Endothelial cell of umbilical vein (primary cell): ENCODE measurements around the gene RTN1. TPM values are rescaled to one million over a fixed set of nuclear protein-coding genes. Genes with fewer than 3 reads are reported as not detected.

Source experiments
- BruUV-seq: library from RNA; stranded (reverse); fragments of 400-500 nt; replicated peaks from 2 replicates; lab custom pipeline; 2021; lab: Mats Ljungman, UMichigan
- CTCF ChIA-PET: fragments of 300-600, 350-600 bp; sonication (Branson Sonifier 250); formaldehyde crosslinking; loops from one replicate; lab custom pipeline; 2021; ENCODE audit warnings: antibody characterized with exemption, inconsistent platforms; lab: Charles Lee
- POLR2A ChIA-PET: fragments of 300-600, 350-600 bp; sonication (Branson Sonifier 250); formaldehyde crosslinking; loops from one replicate; lab custom pipeline; 2021; ENCODE audit warnings: antibody characterized with exemption, inconsistent platforms; lab: Charles Lee
- DNase-seq: peaks from one replicate; pipeline ENCODE4 v3.0.0-alpha.2; 2011; ENCODE audit warnings: low read depth, low spot score
- FAIRE-seq: peaks from 2 replicates; lab custom pipeline; 2011; peaks lifted over from hg19 to GRCh38; lab: Jason Lieb, UNC
- H2AFZ ChIP-seq: 2 replicates; pipeline ENCODE4 v1.6.0; 2012; ENCODE audit warnings: low read depth, low read length, control low read depth, inconsistent platforms
- H3K27ac ChIP-seq: 2 replicates; pipeline ENCODE4 v1.5.1; 2011; ENCODE audit warnings: low read depth, mild to moderate bottlenecking, control low read depth, low read length, moderate library complexity; ENCODE audit not compliant: insufficient read depth
- H3K27me3 ChIP-seq, 2 experiments: 2 replicates each; pipeline versions ENCODE4 v1.6.0 to v1.6.1; 2011; ENCODE audit warnings: low read length in 2 of 2, mixed read lengths in 1 of 2; ENCODE audit not compliant: control insufficient read depth in 2 of 2, insufficient read depth in 2 of 2
- H3K36me3 ChIP-seq, 2 experiments: 2 replicates in 1 of 2; 3 replicates in 1 of 2; pipeline ENCODE4 v1.5.1; 2011; ENCODE audit warnings: low read length in 2 of 2, mild to moderate bottlenecking in 1 of 2, moderate library complexity in 1 of 2; ENCODE audit not compliant: control insufficient read depth in 2 of 2, insufficient read depth in 2 of 2; ENCODE audit errors: extremely low read depth in 1 of 2
- H3K4me1 ChIP-seq: 3 replicates; pipeline ENCODE4 v1.5.1; 2011; ENCODE audit warnings: mild to moderate bottlenecking, low read length; ENCODE audit not compliant: control insufficient read depth, insufficient read depth; ENCODE audit errors: extremely low read depth
- H3K4me2 ChIP-seq: 2 replicates; pipeline ENCODE4 v1.6.1; 2011; ENCODE audit warnings: low read length, control low read depth, mixed read lengths; ENCODE audit not compliant: insufficient read depth
- H3K4me3 ChIP-seq, 3 experiments: fragments of 200-600 bp in 1 of 3; sonication (generic), shearing (Covaris generic) in 1 of 3; replicated peaks in 1 of 3; 2 replicates each; pipeline ENCODE4 v1.5.1; 2011 to 2016; ENCODE audit warnings: control low read depth in 3 of 3, low read length in 3 of 3, mild to moderate bottlenecking in 2 of 3, inconsistent platforms in 1 of 3, low read depth in 1 of 3, moderate library complexity in 1 of 3; ENCODE audit not compliant: insufficient read depth in 1 of 3
- H3K79me2 ChIP-seq: 2 replicates; pipeline ENCODE4 v1.6.0; 2012; ENCODE audit warnings: low read length, inconsistent platforms; ENCODE audit not compliant: control insufficient read depth, insufficient read depth
- H3K9ac ChIP-seq: replicated peaks from 2 replicates; pipeline ENCODE3; 2011; ENCODE audit warnings: low read length, control low read depth; ENCODE audit not compliant: insufficient read depth; ENCODE audit errors: extremely low read depth
- H3K9me1 ChIP-seq: replicated peaks from 3 replicates; pipeline ENCODE4 v1.6.0; 2011; ENCODE audit warnings: mild to moderate bottlenecking, low read length; ENCODE audit not compliant: control insufficient read depth, insufficient read depth; ENCODE audit errors: extremely low read depth
- H3K9me3 ChIP-seq: replicated peaks from 2 replicates; pipeline ENCODE4 v1.5.1; 2012; ENCODE audit warnings: low read length, inconsistent platforms; ENCODE audit not compliant: control insufficient read depth, insufficient read depth
- H4K20me1 ChIP-seq: replicated peaks from 2 replicates; pipeline ENCODE3; 2011; ENCODE audit warnings: mild to moderate bottlenecking, low read length; ENCODE audit not compliant: control insufficient read depth, insufficient read depth; ENCODE audit errors: extremely low read depth
- CTCF ChIP-seq, 2 donors: IDR thresholded peaks; 1 replicate in 1 of 2; 2 replicates in 1 of 2; pipeline ENCODE4 v1.5.1; 2011; ENCODE audit warnings: low read length in 2 of 2, mild to moderate bottlenecking in 2 of 2, moderate library complexity in 2 of 2, control low read depth in 1 of 2, inconsistent platforms in 1 of 2, low read depth in 1 of 2; ENCODE audit not compliant: insufficient read depth in 1 of 2; ENCODE audit errors: extremely low read depth in 1 of 2
- EZH2 ChIP-seq: IDR thresholded peaks from 2 replicates; pipeline ENCODE4 v1.6.1; 2012; ENCODE audit warnings: borderline replicate concordance, low read depth, mild to moderate bottlenecking, moderate library complexity, low read length, inconsistent platforms; ENCODE audit not compliant: severe bottlenecking
- GATA2 ChIP-seq: IDR thresholded peaks from 2 replicates; pipeline ENCODE4 v1.7.0; 2011; ENCODE audit warnings: low read depth, mild to moderate bottlenecking, moderate library complexity, mixed read lengths, low read length; ENCODE audit not compliant: insufficient read length, insufficient read depth
- MYC ChIP-seq: IDR thresholded peaks from one replicate; pipeline ENCODE4 v1.6.1; 2011; ENCODE audit warnings: mild to moderate bottlenecking, low read depth, low read length
- POLR2A ChIP-seq: IDR thresholded peaks from 2 replicates; pipeline ENCODE4 v1.6.1; 2012; ENCODE audit warnings: low read depth, mild to moderate bottlenecking, control low read depth, low read length
- POLR2AphosphoS5 ChIP-seq: IDR thresholded peaks from 2 replicates; pipeline ENCODE4 v1.6.1; 2012; ENCODE audit warnings: low read depth, mild to moderate bottlenecking, control low read depth, low read length, moderate library complexity; ENCODE audit not compliant: insufficient read depth
- dilution Hi-C: fragments of 300-500 bp; cut with MboI; formaldehyde crosslinking; loops from one replicate; pipeline ENCODE4 v1.15.0; 2019; ENCODE audit warnings: low sequenced_read_pairs; ENCODE audit not compliant: extremely low pct_ligation_motif_present
- intact Hi-C: fragments of 100-400 bp; cut with micrococcal nuclease; formaldehyde crosslinking; loops from one replicate; pipeline ENCODE4 v1.10.0; 2022
- polyA plus RNA-seq, 4 experiments: library from polyadenylated mRNA; depleted of rRNA in 3 of 4; stranded (reverse) in 3 of 4; unstranded in 1 of 4; fragments of >200 nt; gene quantifications; 2 replicates each; pipeline versions ENCODE4 v1.2.1 to v1.2.3, GENCODE V29; 2011 to 2012; ENCODE audit warnings: missing spikeins in 1 of 4
- total RNA-seq: library from RNA; stranded (reverse); gene quantifications from 2 replicates; pipeline ENCODE4 v1.2.3, GENCODE V29; 2021
- TF ChIP-seq, protein P1 (sequence below): IDR thresholded peaks from 2 replicates; pipeline ENCODE4 v1.6.1; 2011; ENCODE audit not compliant: insufficient read depth, insufficient read length

The RTN1 gene
- total and polyA plus RNA-seq, 2 donors (not counting 3 experiments of a cell fraction or from before 2014, with no cell fraction given), result 0.10 to 0.29 TPM

- CTCF ChIA-PET, result no interaction called here
Observed at GRCh38 chr14:59664741-59665140, 205.8 kb downstream of the RTN1 start.

DNA sequence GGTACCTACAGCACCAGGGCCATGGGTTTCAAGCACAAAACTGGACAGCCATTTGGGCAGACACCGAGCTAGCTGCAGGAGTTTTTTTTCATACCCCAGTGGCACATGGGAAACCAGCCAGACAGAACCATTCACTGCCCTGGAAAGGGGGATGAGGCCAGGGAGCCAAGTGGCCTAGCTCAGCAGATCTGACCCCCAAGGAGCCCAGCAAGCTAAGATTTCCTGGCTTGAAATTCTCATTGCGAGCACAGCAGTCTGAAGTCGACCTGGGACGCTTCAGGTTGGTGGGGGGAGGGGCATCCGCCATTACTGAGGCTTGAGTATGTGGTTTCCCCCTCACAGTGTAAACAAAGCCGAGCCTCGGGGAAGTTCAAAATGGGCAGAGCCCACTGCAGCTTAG, 212.8 kb downstream of the RTN1 start:
- intact Hi-C loops, result no loop called here
- H3K9me1 ChIP-seq, result no peaks in the 10 kb centered on the region
- no peaks in the 10 kb centered on the region for H3K4me1 ChIP-seq
- H3K79me2 ChIP-seq, result no peaks in the 10 kb centered on the region
- H3K27ac ChIP-seq, result no peak overlapping the region
- no peak for DNase-seq
- no peak overlapping the region for H3K4me2 ChIP-seq
- CTCF ChIA-PET, result interaction anchor here (1.4 to 2.3 kb wide), 3 partner anchors 25 to 240 kb away, joined by 3 to 15 read pairs (median 7); no protein-coding TSS in a partner anchor
- no peak for FAIRE-seq
- dilution Hi-C loops, result no loop called here
- no peaks in the 10 kb centered on the region for H3K9me3 ChIP-seq
- POLR2A ChIA-PET, result no interaction called here
- H3K9ac ChIP-seq, result no peak overlapping the region
- H3K36me3 ChIP-seq, result no peaks in the 10 kb centered on the region
- no TSS peak for BruUV-seq
- H3K4me3 ChIP-seq, result no peak overlapping the region
- H4K20me1 ChIP-seq, result no peaks in the 10 kb centered on the region
- H3K27me3 ChIP-seq, result no peaks in the 10 kb centered on the region
- no peak overlapping the region for H2AFZ ChIP-seq
- TF ChIP-seq GATA2 (no peak), POLR2AphosphoS5 (no peak), EZH2 (no peak), POLR2A (no peak), MYC (no peak)
- TF ChIP-seq, protein P1, sequence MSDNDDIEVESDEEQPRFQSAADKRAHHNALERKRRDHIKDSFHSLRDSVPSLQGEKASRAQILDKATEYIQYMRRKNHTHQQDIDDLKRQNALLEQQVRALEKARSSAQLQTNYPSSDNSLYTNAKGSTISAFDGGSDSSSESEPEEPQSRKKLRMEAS, result no peak

More at GRCh38 chr14:59664741-59665140, 205.8 kb downstream of the RTN1 start:
- no TSS peak for BruUV-seq
- FAIRE-seq, result no peak
- no peaks in the 10 kb centered on the region for H3K36me3 ChIP-seq
- no peaks in the 10 kb centered on the region for H3K27me3 ChIP-seq
- H3K9ac ChIP-seq, result no peak overlapping the region
- no peak overlapping the region for H3K4me2 ChIP-seq
- dilution Hi-C loops, result no loop called here
- DNase-seq, result no peak
- TF ChIP-seq CTCF (IDR thresholded peaks at IDR 0.05; ENCODE audit: extremely low read depth in 1 of 2, insufficient read depth in 1 of 2, low read depth in 1 of 2, low read length in 2 of 2) (no peak), EZH2 (no peak)
- H3K4me1 ChIP-seq, result no peaks in the 10 kb centered on the region
- no peaks in the 10 kb centered on the region for H4K20me1 ChIP-seq
- intact Hi-C loops, result no loop called here
- no peak overlapping the region for H3K27ac ChIP-seq
- no peak overlapping the region for H3K4me3 ChIP-seq
- POLR2A ChIA-PET, result no interaction called here
- no peaks in the 10 kb centered on the region for H3K9me3 ChIP-seq
- H2AFZ ChIP-seq, result no peak overlapping the region
- no peaks in the 10 kb centered on the region for H3K79me2 ChIP-seq
- H3K9me1 ChIP-seq, result no peaks in the 10 kb centered on the region
